HCT116 (cell line): ENCODE data around the gene MBLAC1. TPM values are rescaled to one million over a fixed set of nuclear protein-coding genes. Genes with fewer than 3 reads are reported as not detected.

Experiments used
- ATAC-seq: fragments of 200-7000 bp; cut with Tn5 transposase; 2 replicates; pipeline ENCODE4 v1.9.1; 2020; ENCODE audit warnings: mild to moderate bottlenecking, moderate library complexity
- BruUV-seq: library from RNA; stranded (reverse); fragments of 400-500 nt; replicated peaks from 2 replicates; lab custom pipeline; 2021; lab: Mats Ljungman, UMichigan
- CTCF ChIA-PET: fragments of 300-600 bp; sonication (Branson Sonifier 250); formaldehyde crosslinking; loops from one replicate; lab custom pipeline; 2021; ENCODE audit warnings: antibody characterized with exemption; lab: Charles Lee
- POLR2A ChIA-PET: fragments of 300-600, 350-600 bp; sonication (Branson Sonifier 250); formaldehyde crosslinking; loops from one replicate; lab custom pipeline; 2021; ENCODE audit warnings: antibody characterized with exemption; lab: Charles Lee
- RAD21 ChIA-PET, 2 experiments: fragments of 300-600 bp; sonication (Branson Sonifier 250); formaldehyde crosslinking; loops; one replicate each; lab custom pipeline; 2023; ENCODE audit warnings: low total read pairs in 2 of 2; ENCODE audit not compliant: uncharacterized antibody in 2 of 2, unreplicated experiment in 2 of 2, low non-redundant PET in 1 of 2; lab: Charles Lee
- DNase-seq: peaks from one replicate; pipeline ENCODE4 v3.0.0-alpha.2; 2010; ENCODE audit warnings: low read depth, low spot score
- H2AFZ ChIP-seq: fragments of 200-600 bp; shearing (Covaris generic), sonication (generic); 2 replicates; pipeline ENCODE4 v1.6.1; 2017; ENCODE audit warnings: low read depth, mixed run types, mixed read lengths, antibody characterized with exemption, low read length; ENCODE audit not compliant: poor library complexity, severe bottlenecking
- H3K27ac ChIP-seq: 2 replicates; pipeline ENCODE4 v1.5.1; 2012; ENCODE audit warnings: low read depth, low read length
- H3K27me3 ChIP-seq: fragments of 200-600 bp; sonication (generic); 2 replicates; pipeline ENCODE4 v1.6.1; 2016; ENCODE audit warnings: mixed run types, low read length, mixed read lengths; ENCODE audit not compliant: insufficient read depth
- H3K36me3 ChIP-seq, 2 experiments: fragments of 200-500 bp in 1 of 2; fragments of 200-600 bp in 1 of 2; sonication (Bioruptor generic) in 1 of 2; sonication (generic) in 1 of 2; 2 replicates each; pipeline versions ENCODE4 v1.5.1 to v1.6.1; 2014 to 2016; ENCODE audit warnings: low read length in 2 of 2, inconsistent platforms in 1 of 2, mixed read lengths in 1 of 2, mixed run types in 1 of 2; ENCODE audit not compliant: insufficient read depth in 2 of 2, control insufficient read depth in 1 of 2
- H3K4me1 ChIP-seq, 2 experiments: fragments of 200-600 bp in 1 of 2; sonication (generic) in 1 of 2; 2 replicates each; pipeline versions ENCODE4 v1.5.1 to v1.6.1; 2012 to 2017; ENCODE audit warnings: low read length in 2 of 2, inconsistent platforms in 1 of 2, mild to moderate bottlenecking in 1 of 2, mixed read lengths in 1 of 2, mixed run types in 1 of 2, moderate library complexity in 1 of 2; ENCODE audit not compliant: insufficient read depth in 2 of 2, control insufficient read depth in 1 of 2
- H3K4me2 ChIP-seq: fragments of 200-600 bp; sonication (generic); 2 replicates; pipeline ENCODE4 v1.6.1; 2017; ENCODE audit warnings: mixed run types, low read length, mixed read lengths
- H3K4me3 ChIP-seq, 2 experiments: fragments of 200-600 bp in 1 of 2; sonication (generic) in 1 of 2; replicated peaks in 1 of 2; 2 replicates each; pipeline ENCODE4 v1.5.1; 2011 to 2016; ENCODE audit warnings: low read length in 2 of 2, control low read depth in 1 of 2, low read depth in 1 of 2, mild to moderate bottlenecking in 1 of 2, mixed read lengths in 1 of 2, mixed run types in 1 of 2
- H3K79me2 ChIP-seq: fragments of 200-600 bp; sonication (generic); 2 replicates; pipeline ENCODE4 v1.6.1; 2017; ENCODE audit warnings: mild to moderate bottlenecking, mixed run types, low read length, moderate library complexity, mixed read lengths; ENCODE audit not compliant: insufficient read depth
- H3K9ac ChIP-seq: fragments of 200-600 bp; sonication (generic); 2 replicates; pipeline ENCODE4 v1.6.1; 2016; ENCODE audit warnings: low read length, mixed read lengths
- H3K9me2 ChIP-seq: fragments of 200-600 bp; sonication (generic), shearing (Covaris generic); 2 replicates; pipeline ENCODE4 v1.6.1; 2017; ENCODE audit warnings: mixed run types, mild to moderate bottlenecking, moderate library complexity; ENCODE audit not compliant: insufficient read depth
- H3K9me3 ChIP-seq, 2 experiments: fragments of 200-500 bp in 1 of 2; fragments of 200-600 bp in 1 of 2; sonication (Bioruptor generic) in 1 of 2; sonication (generic) in 1 of 2; 2 replicates each; pipeline ENCODE4 v1.6.1; 2014 to 2017; ENCODE audit warnings: low read length in 2 of 2, mixed read lengths in 2 of 2, inconsistent platforms in 1 of 2, low read depth in 1 of 2, mild to moderate bottlenecking in 1 of 2, mixed run types in 1 of 2, moderate library complexity in 1 of 2; ENCODE audit not compliant: control insufficient read depth in 1 of 2, insufficient read depth in 1 of 2
- H4K20me1 ChIP-seq: fragments of 200-600 bp; sonication (generic), shearing (Covaris generic); 2 replicates; pipeline ENCODE4 v1.6.1; 2017; ENCODE audit warnings: mixed run types, mild to moderate bottlenecking, moderate library complexity; ENCODE audit not compliant: insufficient read depth
- CEBPB ChIP-seq: IDR thresholded peaks from 2 replicates; pipeline ENCODE4 v1.6.1; 2012; ENCODE audit warnings: low read depth
- EGR1 ChIP-seq: IDR thresholded peaks from 2 replicates; pipeline ENCODE4 v1.6.1; 2012; ENCODE audit warnings: low read depth
- ELF1 ChIP-seq: IDR thresholded peaks from 2 replicates; pipeline ENCODE4 v1.6.1; 2012; ENCODE audit warnings: low read depth, borderline replicate concordance
- FOSL1 ChIP-seq: IDR thresholded peaks from 2 replicates; pipeline ENCODE4 v1.6.1; 2012; ENCODE audit warnings: low read depth
- JUND ChIP-seq: IDR thresholded peaks from 2 replicates; pipeline ENCODE4 v1.6.1; 2012
- SIN3A ChIP-seq: IDR thresholded peaks from 2 replicates; pipeline ENCODE4 v1.6.1; 2012; ENCODE audit warnings: low read depth
- SP1 ChIP-seq: IDR thresholded peaks from 2 replicates; pipeline ENCODE4 v1.6.1; 2012; ENCODE audit warnings: low read depth
- SRF ChIP-seq: IDR thresholded peaks from 2 replicates; pipeline ENCODE4 v1.6.1; 2012; ENCODE audit warnings: low read depth
- TCF7L2 ChIP-seq: IDR thresholded peaks from 2 replicates; pipeline ENCODE4 v1.7.0; 2011; ENCODE audit warnings: borderline replicate concordance, inconsistent platforms; ENCODE audit not compliant: insufficient read depth, insufficient read length; ENCODE audit errors: extremely low read depth
- ZFX ChIP-seq: fragments of 450-650 bp; IDR thresholded peaks from 2 replicates; pipeline ENCODE4 v1.6.1; 2017
- ZNF274 ChIP-seq: fragments of 200-500 bp; sonication (Bioruptor generic); IDR thresholded peaks from 2 replicates; pipeline ENCODE4 v1.6.1; 2014; ENCODE audit warnings: mild to moderate bottlenecking, low read depth, low read length, inconsistent platforms
- intact Hi-C: fragments of 100-400 bp; cut with micrococcal nuclease; formaldehyde crosslinking; loops from 2 replicates; pipeline ENCODE4 v1.10.0; 2022
- total RNA-seq: library from RNA; stranded (reverse); gene quantifications from one replicate; pipeline ENCODE4 v1.2.1, GENCODE V29; 2021; ENCODE audit not compliant: unreplicated experiment
- TF ChIP-seq, protein P1 (sequence below): IDR thresholded peaks from 2 replicates; pipeline ENCODE4 v1.6.1; 2011; ENCODE audit warnings: mild to moderate bottlenecking, low read length, moderate library complexity; ENCODE audit not compliant: insufficient replicate concordance; ENCODE audit errors: extremely low read depth

The MBLAC1 gene
- total RNA-seq, 1 experiment from 2014 or later = 2.0 TPM

GRCh38 chr7:100174582-100174981 lies 47.8 kb downstream of the MBLAC1 start:
- Histone ChIP-seq H3K9ac (no peak overlapping the region), H3K9me2 (no peaks in the 10 kb centered on the region), H3K27ac (no peak overlapping the region), H3K4me2 (no peak overlapping the region), H3K36me3 (no peaks in the 10 kb centered on the region), H4K20me1 (no peaks in the 10 kb centered on the region), H2AFZ (no peak overlapping the region), H3K4me3 (no peak overlapping the region), H3K27me3 (no peaks in the 10 kb centered on the region), H3K79me2 (no peaks in the 10 kb centered on the region), H3K4me1 (peaks cover 3 to 12% of the 10 kb centered on the region in 2 experiments; a peak in 2 of 4 replicates), H3K9me3 (no peaks in the 10 kb centered on the region)
- DNase-seq (no peak), ATAC-seq (no peak)
- ChIA-PET RAD21 (no interaction called here), CTCF (no interaction called here), POLR2A (no interaction called here)
- no peak for TF ChIP-seq EGR1
- TF ChIP-seq, protein P1, sequence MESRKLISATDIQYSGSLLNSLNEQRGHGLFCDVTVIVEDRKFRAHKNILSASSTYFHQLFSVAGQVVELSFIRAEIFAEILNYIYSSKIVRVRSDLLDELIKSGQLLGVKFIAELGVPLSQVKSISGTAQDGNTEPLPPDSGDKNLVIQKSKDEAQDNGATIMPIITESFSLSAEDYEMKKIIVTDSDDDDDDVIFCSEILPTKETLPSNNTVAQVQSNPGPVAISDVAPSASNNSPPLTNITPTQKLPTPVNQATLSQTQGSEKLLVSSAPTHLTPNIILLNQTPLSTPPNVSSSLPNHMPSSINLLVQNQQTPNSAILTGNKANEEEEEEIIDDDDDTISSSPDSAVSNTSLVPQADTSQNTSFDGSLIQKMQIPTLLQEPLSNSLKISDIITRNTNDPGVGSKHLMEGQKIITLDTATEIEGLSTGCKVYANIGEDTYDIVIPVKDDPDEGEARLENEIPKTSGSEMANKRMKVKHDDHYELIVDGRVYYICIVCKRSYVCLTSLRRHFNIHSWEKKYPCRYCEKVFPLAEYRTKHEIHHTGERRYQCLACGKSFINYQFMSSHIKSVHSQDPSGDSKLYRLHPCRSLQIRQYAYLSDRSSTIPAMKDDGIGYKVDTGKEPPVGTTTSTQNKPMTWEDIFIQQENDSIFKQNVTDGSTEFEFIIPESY = no peak
- TF ChIP-seq SP1 = no peak
- no peak for TF ChIP-seq CEBPB
- TF ChIP-seq ZFX = no peak
- no peak for TF ChIP-seq ELF1
- TF ChIP-seq TCF7L2 = no peak
- no peak for TF ChIP-seq SRF
- no peak for TF ChIP-seq FOSL1
- TF ChIP-seq JUND = no peak
- TF ChIP-seq SIN3A = no peak
- no peak for TF ChIP-seq ZNF274
- no TSS peak for BruUV-seq
- intact Hi-C loops = no loop called here
